Transverse colon (tissue), 3 donors: ENCODE results near the gene PHF5A.

Source experiments
- EP300 ChIP-seq: sonication (generic); formaldehyde crosslinking; IDR thresholded peaks from one replicate; pipeline ENCODE4 v1.6.1; 2017; ENCODE audit warnings: antibody characterized with exemption, low read depth
- POLR2AphosphoS5 ChIP-seq, 3 donors: sonication (generic); formaldehyde crosslinking; IDR thresholded peaks; one replicate each; pipeline ENCODE4 v1.6.1; 2016; ENCODE audit warnings: antibody characterized with exemption in 3 of 3

DNA sequence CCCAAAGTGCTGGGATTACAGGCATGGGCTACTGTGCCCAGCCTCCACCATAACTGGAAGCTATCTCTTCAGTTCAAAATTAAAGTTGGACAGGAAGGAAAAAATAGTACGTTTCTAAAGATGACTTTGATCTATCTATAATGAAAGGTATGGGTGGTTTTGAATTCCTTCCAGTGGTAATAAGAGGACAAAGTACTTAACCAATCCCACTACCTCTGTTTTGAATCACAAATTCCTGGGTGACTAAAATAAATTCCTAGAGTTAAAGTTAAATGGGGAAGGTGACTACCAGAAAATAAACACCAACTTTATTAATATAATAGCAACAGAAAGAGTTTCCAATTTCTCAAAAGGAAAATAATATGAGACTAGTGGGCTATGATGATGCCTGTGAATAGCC is 9.1 kb downstream of the PHF5A start:
- TF ChIP-seq EP300 (no peak), POLR2AphosphoS5 (IDR thresholded peaks at IDR 0.05) (no peak)
